NT2/D1 (cell line): Measurements from ENCODE around the gene PIK3R3.

ENCODE experiments used
- DNase-seq: peaks from one replicate; pipeline ENCODE4 v3.0.0-alpha.2; 2011; ENCODE audit warnings: low read depth, low spot score
- H3K27me3 ChIP-seq: 2 replicates; pipeline ENCODE4 v1.6.0; 2011; ENCODE audit warnings: mild to moderate bottlenecking; ENCODE audit not compliant: insufficient read length, insufficient read depth
- H3K36me3 ChIP-seq: 2 replicates; pipeline ENCODE4 v1.6.1; 2011; ENCODE audit warnings: mild to moderate bottlenecking, low read length, mixed read lengths; ENCODE audit not compliant: insufficient read depth, insufficient read length
- H3K4me1 ChIP-seq: 2 replicates; pipeline ENCODE4 v1.5.1; 2011; ENCODE audit not compliant: insufficient read depth, insufficient read length
- H3K4me3 ChIP-seq: 2 replicates; pipeline ENCODE4 v1.5.1; 2011; ENCODE audit warnings: low read depth; ENCODE audit not compliant: insufficient read length
- H3K9ac ChIP-seq: 2 replicates; pipeline ENCODE4 v1.6.0; 2011; ENCODE audit warnings: low read depth; ENCODE audit not compliant: insufficient read length
- H3K9me3 ChIP-seq: 2 replicates; pipeline ENCODE4 v1.5.1; 2011; ENCODE audit warnings: mild to moderate bottlenecking, low read length; ENCODE audit not compliant: insufficient read depth
- SUZ12 ChIP-seq: IDR thresholded peaks from 2 replicates; pipeline ENCODE4 v1.6.1; 2011; ENCODE audit not compliant: insufficient read length, insufficient read depth; ENCODE audit errors: extremely low read depth
- YY1 ChIP-seq: IDR thresholded peaks from 2 replicates; pipeline ENCODE4 v1.6.1; 2011; ENCODE audit not compliant: insufficient read length, insufficient read depth
- ZNF274 ChIP-seq: IDR thresholded peaks from 2 replicates; pipeline ENCODE4 v1.6.1; 2011; ENCODE audit warnings: mild to moderate bottlenecking, low read depth, low read length

PIK3R3 gene

GRCh38 chr1:46013581-46013980 is 118.8 kb downstream of the PIK3R3 start:
- Histone ChIP-seq H3K9me3 (no peaks in the 10 kb centered on the region), H3K27me3 (no peaks in the 10 kb centered on the region), H3K36me3 (peaks cover 55% of the 10 kb centered on the region), H3K4me1 (no peaks in the 10 kb centered on the region), H3K9ac (no peak overlapping the region), H3K4me3 (no peak overlapping the region)
- DNase-seq: no peak
- TF ChIP-seq SUZ12 (no peak), ZNF274 (no peak), YY1 (no peak)

GRCh38 chr1:46012236-46012635 is 120.2 kb downstream of the PIK3R3 start:
- Histone ChIP-seq H3K4me3 (no peak overlapping the region), H3K9me3 (no peaks in the 10 kb centered on the region), H3K27me3 (no peaks in the 10 kb centered on the region), H3K9ac (no peak overlapping the region), H3K36me3 (peaks cover 64% of the 10 kb centered on the region), H3K4me1 (no peaks in the 10 kb centered on the region)
- TF ChIP-seq ZNF274 (no peak), SUZ12 (no peak), YY1 (no peak)
- DNase-seq: no peak

DNA sequence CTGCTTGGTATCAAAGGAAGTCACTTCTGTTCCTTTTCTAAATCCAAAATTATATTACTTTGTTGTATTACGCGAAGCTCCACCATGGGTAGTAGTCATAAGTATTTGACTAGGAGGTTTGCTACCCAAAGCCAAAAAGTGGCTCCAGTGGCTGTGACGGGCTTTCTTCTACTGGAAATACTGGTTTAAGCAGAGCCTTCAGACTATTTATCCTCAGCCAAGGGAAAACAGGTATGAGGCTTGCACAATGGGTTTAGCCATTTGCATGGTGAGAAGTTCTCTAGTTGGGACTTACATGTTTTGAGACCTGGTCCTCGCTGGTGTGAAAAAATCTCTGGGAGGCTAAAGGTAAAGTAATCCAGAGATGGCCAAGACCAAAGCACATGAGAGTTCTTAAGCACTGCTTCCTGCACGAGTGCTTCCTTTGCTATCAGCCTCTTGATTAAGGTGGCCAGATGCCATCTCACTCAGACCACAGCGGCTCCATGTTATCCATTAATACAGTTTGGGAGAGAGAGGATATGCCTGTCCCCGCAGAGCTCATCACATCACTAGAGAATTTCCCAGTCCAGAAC is 121.2 kb downstream of the PIK3R3 start:
- TF ChIP-seq ZNF274 (no peak), SUZ12 (no peak), YY1 (no peak)
- H3K27me3 ChIP-seq: no peaks in the 10 kb centered on the region
- no peaks in the 10 kb centered on the region for H3K4me1 ChIP-seq
- H3K4me3 ChIP-seq: no peak overlapping the region
- H3K36me3 ChIP-seq: peaks cover 74% of the 10 kb centered on the region
- DNase-seq: no peak
- H3K9ac ChIP-seq: no peak overlapping the region
- H3K9me3 ChIP-seq: no peaks in the 10 kb centered on the region

DNA sequence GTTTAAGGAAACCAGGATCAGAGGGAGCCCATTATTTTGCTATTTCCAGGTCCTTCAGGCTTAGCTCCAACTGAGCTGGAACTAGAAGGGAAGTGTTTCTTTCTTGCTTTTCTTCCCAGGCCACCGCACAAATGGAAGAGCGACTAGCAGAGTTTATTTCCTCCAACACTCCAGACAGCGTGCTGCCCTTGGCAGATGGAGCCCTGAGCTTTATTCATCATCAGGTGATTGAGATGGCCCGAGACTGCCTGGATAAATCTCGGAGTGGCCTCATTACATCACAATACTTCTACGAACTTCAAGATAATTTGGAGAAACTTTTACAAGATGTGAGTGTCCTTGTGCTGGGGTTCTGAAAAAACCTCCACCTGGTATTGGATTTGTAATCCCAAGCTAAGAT is 121.8 kb downstream of the PIK3R3 start:
- no peak overlapping the region for H3K9ac ChIP-seq
- TF ChIP-seq SUZ12 (no peak), YY1 (no peak), ZNF274 (no peak)
- peaks cover 80% of the 10 kb centered on the region for H3K36me3 ChIP-seq
- H3K4me1 ChIP-seq: no peaks in the 10 kb centered on the region
- H3K9me3 ChIP-seq: no peaks in the 10 kb centered on the region
- H3K27me3 ChIP-seq: no peaks in the 10 kb centered on the region
- H3K4me3 ChIP-seq: no peak overlapping the region
- DNase-seq: no peak

- DNase-seq: no peak
- no peaks in the 10 kb centered on the region for H3K9me3 ChIP-seq
- H3K4me1 ChIP-seq: no peaks in the 10 kb centered on the region
- H3K9ac ChIP-seq: no peak overlapping the region
- peaks cover 92% of the 10 kb centered on the region for H3K36me3 ChIP-seq
- H3K4me3 ChIP-seq: no peak overlapping the region
- TF ChIP-seq YY1 (no peak), SUZ12 (no peak), ZNF274 (no peak)
- no peaks in the 10 kb centered on the region for H3K27me3 ChIP-seq
Observed at GRCh38 chr1:46008585-46008984, 123.8 kb downstream of the PIK3R3 start.

GRCh38 chr1:46005594-46005993 is 126.8 kb downstream of the PIK3R3 start:
- Histone ChIP-seq H3K4me1 (no peaks in the 10 kb centered on the region), H3K27me3 (no peaks in the 10 kb centered on the region), H3K9ac (no peak overlapping the region), H3K4me3 (no peak overlapping the region), H3K9me3 (no peaks in the 10 kb centered on the region), H3K36me3 (peaks cover 85% of the 10 kb centered on the region)
- no peak for DNase-seq
- no peak for TF ChIP-seq SUZ12
- no peak for TF ChIP-seq ZNF274
- TF ChIP-seq YY1: no peak

DNA sequence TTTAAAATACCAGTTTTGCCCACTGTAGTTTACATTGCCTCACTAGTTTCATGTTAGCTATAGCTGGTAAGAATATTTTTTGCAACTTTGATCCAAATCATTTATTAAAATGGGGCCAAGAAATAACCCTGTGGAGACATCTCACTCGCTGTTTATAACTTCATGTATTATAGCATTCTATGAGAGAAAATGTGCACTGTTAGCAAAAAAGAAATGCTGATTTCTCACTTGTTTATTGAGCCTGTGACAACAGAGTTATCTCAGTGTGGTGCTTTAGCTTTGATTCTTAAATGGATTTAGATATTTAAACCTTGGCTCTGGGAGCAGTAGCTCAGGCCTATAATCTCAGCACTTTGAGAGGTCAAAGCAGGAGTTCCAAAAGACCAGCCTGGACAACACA is 127.9 kb downstream of the PIK3R3 start:
- Histone ChIP-seq H3K36me3 (peaks cover 84% of the 10 kb centered on the region), H3K9ac (no peak overlapping the region), H3K4me1 (no peaks in the 10 kb centered on the region), H3K4me3 (no peak overlapping the region), H3K9me3 (no peaks in the 10 kb centered on the region), H3K27me3 (no peaks in the 10 kb centered on the region)
- DNase-seq: no peak
- TF ChIP-seq YY1: no peak
- no peak for TF ChIP-seq SUZ12
- no peak for TF ChIP-seq ZNF274

DNA sequence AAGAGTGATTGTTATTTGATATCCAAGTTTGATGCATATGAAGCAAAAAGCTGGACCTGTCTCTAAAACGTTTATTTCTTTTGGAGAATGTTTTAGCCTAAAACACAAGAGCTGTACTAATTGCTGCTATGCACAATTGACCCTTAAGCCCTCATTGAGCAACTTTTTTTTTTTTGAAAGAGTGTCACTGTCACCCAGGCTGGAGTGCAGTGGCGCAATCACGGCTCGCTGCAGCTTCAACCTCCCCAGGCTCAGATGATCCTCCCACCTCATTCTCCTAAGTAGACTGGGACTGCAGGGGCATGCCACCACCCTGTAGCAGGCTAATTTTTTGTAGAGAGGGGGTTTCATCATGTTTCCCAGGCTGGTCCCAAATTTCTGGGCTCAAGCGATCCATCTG is 129.1 kb downstream of the PIK3R3 start:
- H3K27me3 ChIP-seq: no peaks in the 10 kb centered on the region
- peaks cover 80% of the 10 kb centered on the region for H3K36me3 ChIP-seq
- no peaks in the 10 kb centered on the region for H3K4me1 ChIP-seq
- H3K9me3 ChIP-seq: no peaks in the 10 kb centered on the region
- no peak for DNase-seq
- H3K9ac ChIP-seq: no peak overlapping the region
- H3K4me3 ChIP-seq: no peak overlapping the region
- TF ChIP-seq ZNF274: no peak
- TF ChIP-seq YY1: no peak
- no peak for TF ChIP-seq SUZ12
